ENCODE results near the gene ZNF397.

ZNF397 gene

GRCh38 chr18:35245719-35246317 lies 5.0 kb downstream of the ZNF397 start:
- DNase-seq (ENCODE audit: low read depth, low spot score), result no peak

DNA sequence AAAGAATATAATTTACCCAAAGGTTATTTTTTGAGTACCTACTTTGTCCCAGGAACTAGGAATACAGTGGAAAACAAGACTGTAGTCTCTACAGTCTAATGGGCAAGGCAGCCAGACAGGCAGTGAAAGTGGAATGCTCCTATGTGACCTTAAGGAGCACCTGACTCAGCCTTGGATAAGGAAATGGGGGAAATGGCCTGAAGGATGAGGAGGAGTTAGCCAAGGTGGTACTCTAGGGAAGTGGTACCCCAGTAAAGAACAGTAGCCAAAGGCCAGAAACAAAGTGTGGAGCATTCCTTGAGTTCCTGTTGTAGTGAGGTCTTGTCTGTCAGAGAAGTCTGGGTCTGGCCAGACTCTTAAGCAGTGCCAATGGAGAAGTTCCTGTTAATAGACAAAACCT lies 6.0 kb downstream of the ZNF397 start:
- DNase-seq (ENCODE audit: low read depth, low spot score), result no peak

DNA sequence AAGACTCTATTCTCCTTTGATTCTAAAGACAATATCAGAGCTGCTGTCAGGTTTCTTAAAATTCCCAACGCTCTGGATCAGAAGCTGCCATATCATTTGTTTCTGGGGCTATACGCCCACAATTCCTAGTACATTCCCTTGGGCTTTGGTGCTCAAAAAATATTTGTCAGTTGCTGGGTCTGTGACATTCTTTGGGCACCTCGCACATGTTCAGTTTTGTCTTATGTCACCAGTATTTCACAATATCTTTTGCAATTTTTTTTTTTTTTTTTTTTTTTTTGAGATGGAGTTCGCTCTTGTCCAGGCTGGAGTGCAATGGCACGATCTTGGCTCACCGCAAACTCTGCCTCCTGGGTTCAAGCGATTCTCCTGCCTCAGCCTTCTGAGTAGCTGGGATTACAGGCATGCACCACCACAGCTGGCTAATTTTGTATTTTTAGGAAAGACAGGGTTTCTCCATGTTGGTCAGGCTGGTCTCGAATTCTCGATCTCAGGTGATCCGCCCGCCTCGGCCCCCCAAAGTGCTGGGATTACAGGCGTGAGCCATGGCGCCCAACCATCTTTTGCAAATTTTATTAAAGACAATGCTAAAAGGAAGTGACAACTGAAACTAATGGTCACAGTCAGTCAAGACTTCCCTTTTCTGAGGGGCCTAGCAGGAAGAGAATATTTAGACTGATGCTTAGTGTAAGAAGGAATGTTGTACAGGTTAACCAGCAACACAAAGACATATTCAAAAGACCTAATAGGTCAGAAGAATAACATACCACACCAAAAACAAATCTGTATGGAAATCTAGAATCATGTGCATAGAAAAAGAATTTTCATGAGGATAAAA lies 6.8 kb downstream of the ZNF397 start:
- DNase-seq (ENCODE audit: low read depth, low spot score), result no peak

DNA sequence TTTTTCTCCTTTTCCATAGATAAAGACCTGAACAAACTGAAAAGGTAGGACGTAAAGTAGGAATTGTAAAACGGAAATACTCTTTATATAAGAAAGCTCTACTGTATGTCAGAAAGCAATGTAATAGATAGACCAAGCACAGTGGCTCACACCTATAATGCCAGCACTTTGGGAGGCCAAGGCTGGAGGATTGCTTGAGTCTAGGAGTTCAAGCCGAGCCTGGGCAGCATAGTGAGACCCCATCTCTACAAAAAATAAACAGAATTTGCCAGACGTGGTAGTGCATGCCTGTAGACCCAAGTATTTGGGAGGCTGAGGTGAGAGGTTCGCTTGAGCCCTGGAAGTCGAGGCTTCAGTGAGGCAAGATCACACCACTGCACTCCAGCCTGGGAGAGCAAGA lies 7.6 kb downstream of the ZNF397 start:
- DNase-seq (ENCODE audit: low read depth, low spot score), result no peak

- no peak for DNase-seq (ENCODE audit: low read depth, low spot score)
Observed at GRCh38 chr18:35252466-35252865, 11.6 kb downstream of the ZNF397 start.

- DNase-seq (ENCODE audit: low read depth, low spot score), result no peak
Observed at GRCh38 chr18:35253655-35254287, 12.9 kb downstream of the ZNF397 start.

- no peak for DNase-seq (ENCODE audit: low read depth, low spot score)
Observed at GRCh38 chr18:35256947-35257346, 16.1 kb downstream of the ZNF397 start.

DNA sequence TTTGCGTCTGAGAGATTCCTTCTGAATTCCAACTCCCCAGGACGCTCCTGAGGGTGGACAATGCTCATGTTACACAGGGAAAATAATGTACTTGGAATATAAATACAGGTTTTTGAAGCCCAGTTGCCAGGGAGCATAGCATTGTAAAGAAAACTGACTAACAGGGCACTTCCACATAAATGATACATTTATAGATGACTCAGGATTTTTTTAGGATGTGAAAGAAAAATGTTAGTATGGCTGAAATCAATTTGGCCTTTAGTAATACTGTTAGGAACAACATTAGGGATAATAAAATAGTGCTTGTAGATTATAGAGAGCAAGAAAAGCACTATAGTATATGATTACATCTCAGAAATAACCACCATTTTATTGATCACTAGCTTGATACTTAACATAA lies 23.6 kb downstream of the ZNF397 start:
- DNase-seq (ENCODE audit: low read depth, low spot score), result no peak

DNA sequence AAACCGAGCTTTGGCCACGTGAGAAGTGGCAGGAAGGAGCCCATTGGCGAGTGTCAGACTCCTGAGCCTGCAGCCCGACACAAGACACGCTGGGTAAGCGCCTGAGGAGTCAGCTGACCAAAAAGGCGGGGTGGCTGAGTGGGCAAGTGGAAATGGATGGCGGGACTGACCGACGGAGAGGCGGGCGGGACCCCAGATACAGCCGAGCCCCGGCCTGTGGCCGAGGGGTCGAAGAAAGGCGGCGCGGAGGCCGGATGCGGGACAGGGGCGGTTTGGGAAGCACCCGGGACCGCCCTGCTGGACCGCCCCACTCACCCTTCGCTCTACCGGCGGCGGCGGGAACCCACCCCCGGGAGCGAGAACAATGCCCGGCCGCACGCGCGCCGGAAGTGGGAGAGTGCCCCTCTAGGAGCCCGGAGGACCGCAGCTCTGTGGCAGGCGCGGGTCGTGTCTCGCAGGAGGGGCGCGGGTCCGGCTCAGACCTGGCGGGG lies 26.4 kb downstream of the ZNF397 start:
- DNase-seq (ENCODE audit: low read depth, low spot score), result peak; percentile 83

GRCh38 chr18:35267809-35268208 lies 27.0 kb downstream of the ZNF397 start:
- DNase-seq (ENCODE audit: low read depth, low spot score), result peak; percentile 11

DNA sequence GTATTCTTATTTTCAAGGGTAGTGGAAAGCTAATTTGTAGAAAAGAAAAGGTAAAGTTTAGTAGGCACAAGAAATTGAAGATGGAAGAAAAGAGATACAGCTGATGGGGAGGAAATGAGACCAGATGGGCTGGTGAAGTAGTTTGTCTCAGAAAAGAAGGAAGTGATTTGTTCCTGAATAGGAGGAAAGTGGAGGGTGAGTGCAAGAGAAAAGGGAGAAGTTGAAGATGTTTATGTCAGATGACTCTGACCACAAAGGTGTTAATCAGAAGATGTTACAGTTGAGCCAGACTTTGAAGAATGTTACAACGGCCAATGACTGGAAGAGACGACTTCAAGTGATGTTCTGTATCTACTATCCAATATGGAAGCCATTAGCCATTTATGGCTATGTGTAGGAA lies 28.0 kb downstream of the ZNF397 start:
- DNase-seq (ENCODE audit: low read depth, low spot score), result no peak

DNA sequence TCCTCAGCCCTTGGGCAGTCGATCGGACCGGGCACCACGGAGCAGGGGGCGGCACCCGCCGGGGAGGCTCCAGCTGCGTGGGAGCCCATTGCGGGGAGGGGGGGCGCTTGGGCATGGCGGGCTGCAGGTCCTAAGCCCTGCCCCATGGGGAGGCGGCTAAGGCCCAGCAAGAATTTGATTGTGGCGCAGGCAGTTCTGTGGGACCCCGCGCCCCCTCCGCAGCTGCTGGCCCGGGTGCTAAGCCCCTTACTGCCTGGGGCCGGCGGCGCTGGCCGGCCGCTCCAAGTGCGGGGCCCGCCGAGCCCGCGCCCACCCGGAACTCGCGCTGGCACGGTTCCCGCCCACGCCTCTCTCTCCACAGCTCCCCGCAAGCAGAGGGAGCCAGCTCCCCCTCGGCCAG lies 30.8 kb downstream of the ZNF397 start:
- DNase-seq (ENCODE audit: low read depth, low spot score), result no peak

DNA sequence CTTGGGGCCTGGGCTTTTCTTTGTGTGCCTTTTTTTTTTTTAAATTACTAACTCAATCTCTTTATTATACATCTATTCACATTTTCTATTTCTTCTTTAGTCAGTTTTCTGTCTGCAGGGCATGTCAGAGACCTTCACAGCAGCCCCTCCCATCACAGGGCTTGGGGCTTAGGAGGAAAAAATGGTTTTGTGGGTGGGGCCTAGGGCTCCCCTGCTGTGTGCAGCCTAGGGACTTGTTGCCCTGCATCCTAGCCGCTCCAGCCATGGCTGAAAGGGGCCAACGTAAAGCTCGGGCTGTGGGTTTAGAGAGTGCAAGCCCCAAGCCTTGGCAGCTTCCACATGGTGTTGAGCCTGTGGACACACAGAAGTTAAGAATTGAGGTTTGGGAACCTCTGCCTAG lies 35.4 kb downstream of the ZNF397 start:
- peak; percentile 14 for DNase-seq (ENCODE audit: low read depth, low spot score)

DNA sequence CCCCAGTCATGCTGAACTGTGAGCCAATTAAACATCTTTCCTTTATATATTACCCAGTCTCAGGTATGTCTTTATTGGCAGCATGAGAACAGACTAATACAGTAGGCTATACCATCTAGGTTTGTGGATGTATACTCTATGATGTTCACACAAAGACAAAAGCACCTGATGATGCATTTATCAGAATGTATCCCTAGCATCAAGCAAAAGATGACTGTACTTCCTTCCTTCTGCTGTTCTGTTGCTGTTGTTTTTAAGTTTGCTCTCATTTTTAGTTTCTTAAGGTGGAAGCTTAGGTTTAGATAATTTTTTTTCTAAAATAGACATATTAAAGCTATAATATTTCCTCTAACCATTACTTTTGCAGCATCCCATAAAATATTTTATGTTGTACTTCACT lies 36.8 kb downstream of the ZNF397 start:
- DNase-seq (ENCODE audit: low read depth, low spot score), result no peak

GRCh38 chr18:35278085-35278484 lies 37.3 kb downstream of the ZNF397 start:
- no peak for DNase-seq (ENCODE audit: low read depth, low spot score)

GRCh38 chr18:35278969-35279368 lies 38.1 kb downstream of the ZNF397 start:
- no peak for DNase-seq (ENCODE audit: low read depth, low spot score)

GRCh38 chr18:35282353-35282752 lies 41.5 kb downstream of the ZNF397 start:
- DNase-seq (ENCODE audit: low read depth, low spot score), result no peak

- DNase-seq (ENCODE audit: low read depth, low spot score), result no peak
Observed at GRCh38 chr18:35283923-35284794, 43.3 kb downstream of the ZNF397 start.

DNA sequence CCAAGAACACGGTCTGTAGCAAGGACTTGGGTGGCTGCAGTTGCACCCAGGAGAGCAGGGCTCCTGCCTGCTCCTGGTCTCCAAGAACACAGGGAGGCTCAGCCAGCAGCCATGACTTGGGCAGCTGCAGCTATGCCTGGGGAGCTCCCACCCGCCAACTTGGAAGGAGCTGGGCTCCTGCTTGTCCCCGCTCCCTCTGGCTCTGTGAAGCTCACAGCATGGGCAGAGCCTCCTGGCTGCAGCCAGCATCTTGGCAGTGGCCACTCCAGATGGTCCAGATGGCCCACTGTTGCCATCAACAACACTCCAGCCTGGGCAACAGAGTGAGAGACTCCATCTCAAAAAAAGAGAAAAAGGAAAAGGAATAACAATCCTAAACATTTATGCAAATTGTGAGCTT lies 44.0 kb downstream of the ZNF397 start:
- no peak for DNase-seq (ENCODE audit: low read depth, low spot score)

DNA sequence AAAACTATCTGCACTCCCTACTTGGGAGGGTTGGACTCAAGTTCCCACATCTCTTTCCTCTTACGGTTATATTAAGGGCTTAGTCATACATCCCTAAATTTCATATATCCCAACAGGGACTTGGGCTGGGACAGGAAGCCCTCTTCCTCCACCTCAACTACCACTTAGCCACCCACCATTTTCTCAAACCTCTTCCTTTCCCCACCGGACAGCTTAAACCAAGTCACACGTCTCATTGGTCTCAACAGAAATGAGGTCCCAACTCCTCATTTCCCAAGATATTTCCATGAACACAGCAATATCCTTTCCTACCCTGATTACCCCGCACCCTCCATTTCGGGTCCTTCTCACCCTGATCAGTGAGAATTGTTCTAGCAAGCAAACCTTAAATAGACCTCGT lies 48.5 kb downstream of the ZNF397 start:
- no peak for DNase-seq (ENCODE audit: low read depth, low spot score)

DNA sequence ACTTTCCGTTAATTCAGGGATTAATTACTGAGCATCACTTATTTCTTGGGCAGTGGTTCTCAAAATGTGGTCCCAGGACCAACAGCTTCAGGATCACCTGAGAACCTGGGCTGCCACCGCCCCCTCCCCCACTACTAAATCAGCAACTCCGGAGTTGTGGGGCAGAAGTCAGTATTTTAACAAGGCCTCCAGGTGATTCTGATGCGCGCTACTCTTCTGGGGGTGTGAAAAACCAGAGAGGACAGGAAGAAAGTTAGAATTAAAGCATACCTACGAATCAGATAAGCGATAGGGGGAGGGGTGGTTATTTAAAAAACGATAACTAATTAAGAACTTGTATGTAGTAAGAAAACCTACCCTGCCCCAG lies 48.9 kb downstream of the ZNF397 start:
- no peak for DNase-seq (ENCODE audit: low read depth, low spot score)

Measured in ELF-1 (cell line).